Transverse colon (tissue), 4 donors: ENCODE data around the gene LIMCH1. TPM values are rescaled to one million over a fixed set of nuclear protein-coding genes. Genes with fewer than 3 reads are reported as not detected.

Experiments
- DNase-seq: peaks from one replicate; pipeline ENCODE4 v3.0.0-alpha.2; 2019
- H3K27ac ChIP-seq, 4 donors: fragments of 200-600 bp; sonication (generic); 2 replicates each; pipeline ENCODE4 v1.5.1; 2016 to 2018; ENCODE audit warnings: inconsistent platforms in 4 of 4
- H3K27me3 ChIP-seq: fragments of 200-600 bp; sonication (generic); 2 replicates; pipeline ENCODE4 v1.5.1; 2017; ENCODE audit warnings: inconsistent platforms
- H3K36me3 ChIP-seq, 4 donors: fragments of 200-600 bp; sonication (generic); 2 replicates each; pipeline ENCODE4 v1.5.1; 2017 to 2019; ENCODE audit warnings: inconsistent platforms in 4 of 4
- H3K4me1 ChIP-seq, 4 donors: fragments of 200-600 bp; sonication (generic); 2 replicates each; pipeline ENCODE4 v1.5.1; 2017 to 2020; ENCODE audit warnings: inconsistent platforms in 4 of 4
- H3K4me3 ChIP-seq, 4 donors: fragments of 200-600 bp; sonication (generic); 1 replicate in 1 of 4; 2 replicates in 3 of 4; pipeline versions ENCODE4 v1.5.1 to v1.6.1; 2017 to 2019; ENCODE audit warnings: inconsistent platforms in 4 of 4
- H3K9me3 ChIP-seq, 2 donors: fragments of 200-600 bp; sonication (generic); 2 replicates each; pipeline ENCODE4 v1.5.1; 2017 to 2019; ENCODE audit warnings: inconsistent platforms in 2 of 2
- EP300 ChIP-seq: sonication (generic); formaldehyde crosslinking; IDR thresholded peaks from one replicate; pipeline ENCODE4 v1.6.1; 2017; ENCODE audit warnings: antibody characterized with exemption, low read depth
- POLR2A ChIP-seq: fragments of 450-650 bp; IDR thresholded peaks from one replicate; pipeline ENCODE4 v1.6.1; 2016; ENCODE audit warnings: antibody characterized with exemption, mild to moderate bottlenecking, moderate library complexity
- POLR2AphosphoS5 ChIP-seq, 3 donors: sonication (generic); formaldehyde crosslinking; IDR thresholded peaks; one replicate each; pipeline ENCODE4 v1.6.1; 2016; ENCODE audit warnings: antibody characterized with exemption in 3 of 3
- WGBS, 2 donors: methylation state at CpG; one replicate each; pipeline ENCODE4 v1.1.5; 2018; ENCODE audit warnings: low coverage in 1 of 2; 5-methylcytosine and 5-hydroxymethylcytosine counted together
- in situ Hi-C, 4 donors: fragments of 200-750 bp; cut with MboI; loops; one replicate each; pipeline versions ENCODE4 v1.15.0 to v1.15.1; 2017; ENCODE audit warnings: low sequenced_read_pairs in 3 of 4, low pct_ligation_motif_present in 1 of 4, low pct_unique_long_range_greater_than_20kb in 1 of 4
- intact Hi-C: fragments of 100-400 bp; cut with DNase I; formaldehyde crosslinking; loops from one replicate; pipeline ENCODE4 v1.15.1; 2023; ENCODE audit warnings: low total_unique reads
- total RNA-seq, 4 donors: library from RNA; depleted of rRNA; stranded (reverse); fragments of >200 nt; gene quantifications; one replicate each; pipeline ENCODE4 v1.1.0, GENCODE V29; 2016
- TF ChIP-seq, protein P1 (sequence below), 5 experiments: fragments of 200-600 bp in 3 of 5; fragments of 450-650 bp in 2 of 5; sonication (generic) in 3 of 5; IDR thresholded peaks; 1 replicate in 2 of 5; 2 replicates in 3 of 5; pipeline ENCODE4 v1.5.1; 2016 to 2017; ENCODE audit warnings: antibody characterized with exemption in 5 of 5, inconsistent platforms in 3 of 5, mild to moderate bottlenecking in 2 of 5, moderate library complexity in 1 of 5

LIMCH1 gene
- total RNA-seq, 4 donors from 2014 or later: 5.5 to 18.5 (median 9.7) TPM

DNA sequence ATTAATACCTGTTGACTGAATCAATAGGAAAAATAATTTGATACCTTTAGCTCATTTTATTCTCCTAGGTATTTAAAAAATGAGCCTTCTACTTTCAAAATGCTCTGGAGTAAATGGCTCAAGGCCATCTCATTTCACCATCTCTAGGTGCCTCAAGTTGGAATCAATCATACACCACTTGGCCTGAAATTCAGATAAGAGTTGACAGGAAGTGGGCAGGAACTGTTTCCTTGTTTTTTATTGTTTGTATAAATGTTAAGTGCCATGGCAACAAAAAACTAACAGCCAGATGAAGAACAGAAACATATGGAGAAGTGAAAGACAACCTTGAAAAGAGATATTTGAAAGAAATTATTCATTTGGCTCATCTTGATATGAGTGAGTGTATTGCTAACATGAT, 12.4 kb downstream of the LIMCH1 start:
- no peaks in the 10 kb centered on the region for H3K36me3 ChIP-seq
- in situ Hi-C loops: no loop called here
- H3K4me3 ChIP-seq: no peak overlapping the region
- H3K27me3 ChIP-seq: no peaks in the 10 kb centered on the region
- H3K4me1 ChIP-seq: peaks cover 0 to 4% (median 0%) of the 10 kb centered on the region in 4 donors
- no peak overlapping the region for H3K27ac ChIP-seq
- DNase-seq: no peak
- intact Hi-C loops: no loop called here
- TF ChIP-seq POLR2AphosphoS5 (IDR thresholded peaks at IDR 0.05) (no peak), POLR2A (no peak), EP300 (no peak)
- TF ChIP-seq, protein P1, sequence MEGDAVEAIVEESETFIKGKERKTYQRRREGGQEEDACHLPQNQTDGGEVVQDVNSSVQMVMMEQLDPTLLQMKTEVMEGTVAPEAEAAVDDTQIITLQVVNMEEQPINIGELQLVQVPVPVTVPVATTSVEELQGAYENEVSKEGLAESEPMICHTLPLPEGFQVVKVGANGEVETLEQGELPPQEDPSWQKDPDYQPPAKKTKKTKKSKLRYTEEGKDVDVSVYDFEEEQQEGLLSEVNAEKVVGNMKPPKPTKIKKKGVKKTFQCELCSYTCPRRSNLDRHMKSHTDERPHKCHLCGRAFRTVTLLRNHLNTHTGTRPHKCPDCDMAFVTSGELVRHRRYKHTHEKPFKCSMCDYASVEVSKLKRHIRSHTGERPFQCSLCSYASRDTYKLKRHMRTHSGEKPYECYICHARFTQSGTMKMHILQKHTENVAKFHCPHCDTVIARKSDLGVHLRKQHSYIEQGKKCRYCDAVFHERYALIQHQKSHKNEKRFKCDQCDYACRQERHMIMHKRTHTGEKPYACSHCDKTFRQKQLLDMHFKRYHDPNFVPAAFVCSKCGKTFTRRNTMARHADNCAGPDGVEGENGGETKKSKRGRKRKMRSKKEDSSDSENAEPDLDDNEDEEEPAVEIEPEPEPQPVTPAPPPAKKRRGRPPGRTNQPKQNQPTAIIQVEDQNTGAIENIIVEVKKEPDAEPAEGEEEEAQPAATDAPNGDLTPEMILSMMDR (IDR thresholded peaks at IDR 0.05): no peak
- H3K9me3 ChIP-seq: no peaks in the 10 kb centered on the region

DNA sequence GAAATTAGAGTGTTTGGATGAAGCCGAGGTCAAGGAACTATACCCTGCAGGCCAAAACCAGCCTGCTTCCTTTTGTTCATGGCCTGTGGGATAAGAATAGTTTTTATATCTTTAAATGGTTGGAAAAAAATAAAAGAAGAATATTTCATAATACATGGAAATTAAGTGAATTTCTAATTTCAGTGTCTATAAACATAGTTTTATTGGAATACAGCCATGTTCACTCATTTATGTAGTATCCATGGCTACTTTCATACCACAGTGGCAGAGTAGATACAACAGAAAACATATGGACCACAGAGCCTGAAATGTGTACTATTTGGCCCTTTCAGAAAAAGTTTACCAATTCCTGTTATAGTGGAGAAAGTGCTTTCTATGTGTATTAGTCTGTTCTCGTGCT, 13.6 kb downstream of the LIMCH1 start:
- no peak for DNase-seq
- in situ Hi-C loops (no loop called here), intact Hi-C loops (no loop called here)
- WGBS, 2 donors: 78 to 85% methylated on average over 2 of the region's 2 CpGs
- H3K27ac ChIP-seq: no peak overlapping the region
- TF ChIP-seq, protein P1 (IDR thresholded peaks at IDR 0.05): no peak
- TF ChIP-seq POLR2AphosphoS5 (IDR thresholded peaks at IDR 0.05) (no peak), POLR2A (no peak), EP300 (no peak)
- no peak overlapping the region for H3K4me3 ChIP-seq
- H3K4me1 ChIP-seq: peaks cover 0 to 4% (median 0%) of the 10 kb centered on the region in 4 donors
- H3K36me3 ChIP-seq: no peaks in the 10 kb centered on the region
- H3K27me3 ChIP-seq: no peaks in the 10 kb centered on the region
- H3K9me3 ChIP-seq: no peaks in the 10 kb centered on the region

DNA sequence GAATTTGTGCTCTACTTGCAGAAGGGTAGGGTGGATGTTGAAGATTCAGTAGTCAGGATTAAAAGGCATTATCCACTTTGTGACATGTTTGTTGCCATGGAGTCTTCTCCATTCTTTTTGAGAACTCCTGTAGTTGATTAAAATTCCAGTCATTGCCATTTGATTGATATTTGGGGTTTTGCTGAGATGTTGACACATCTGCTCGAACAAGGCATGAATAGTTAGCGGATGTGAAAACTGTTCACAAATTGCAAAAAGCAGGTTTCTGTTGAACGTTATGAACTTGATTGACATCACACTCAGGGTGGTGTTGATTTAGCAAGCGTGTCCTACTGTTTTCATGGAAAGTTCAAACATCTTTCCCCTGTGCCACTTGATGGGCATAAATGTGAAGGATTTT, 16.9 kb downstream of the LIMCH1 start:
- no peak overlapping the region for H3K4me3 ChIP-seq
- no peak for DNase-seq
- TF ChIP-seq POLR2AphosphoS5 (IDR thresholded peaks at IDR 0.05): no peak
- TF ChIP-seq EP300: no peak
- TF ChIP-seq, protein P1 (IDR thresholded peaks at IDR 0.05): no peak
- TF ChIP-seq POLR2A: no peak
- WGBS, 2 donors: 91 to 94% methylated on average over 4 of the region's 4 CpGs
- H3K4me1 ChIP-seq: peaks cover 0 to 4% (median 0%) of the 10 kb centered on the region in 4 donors
- H3K9me3 ChIP-seq: no peaks in the 10 kb centered on the region
- in situ Hi-C loops: no loop called here
- no peaks in the 10 kb centered on the region for H3K27me3 ChIP-seq
- H3K36me3 ChIP-seq: no peaks in the 10 kb centered on the region
- intact Hi-C loops: no loop called here
- H3K27ac ChIP-seq: no peak overlapping the region

DNA sequence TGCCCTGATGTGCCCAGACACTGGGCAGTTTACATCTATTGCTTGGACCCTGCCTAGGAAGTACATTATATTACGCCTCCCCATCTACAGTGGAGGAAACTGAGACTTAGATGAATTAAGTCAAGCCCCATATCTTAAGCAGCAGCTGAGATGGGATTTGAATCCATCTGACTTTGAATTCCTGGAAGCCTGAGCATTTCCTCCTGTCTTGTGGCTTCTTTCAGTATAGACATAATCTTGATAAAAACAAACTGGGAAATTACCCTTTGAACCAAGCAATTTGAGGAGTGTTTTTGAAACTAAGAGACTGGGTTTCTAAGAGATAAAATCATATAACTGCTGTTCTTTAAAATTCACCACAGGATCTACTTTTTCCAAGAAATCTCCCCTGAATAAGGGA, 18.6 kb downstream of the LIMCH1 start:
- WGBS, 2 donors: 95 to 100% methylated on average over 1 of the region's 1 CpG
- Histone ChIP-seq H3K4me3 (no peak overlapping the region), H3K27me3 (no peaks in the 10 kb centered on the region), H3K27ac (no peak overlapping the region), H3K36me3 (no peaks in the 10 kb centered on the region), H3K4me1 (no peaks in the 10 kb centered on the region), H3K9me3 (no peaks in the 10 kb centered on the region)
- in situ Hi-C loops (no loop called here), intact Hi-C loops (no loop called here)
- TF ChIP-seq EP300 (no peak), POLR2AphosphoS5 (IDR thresholded peaks at IDR 0.05) (no peak)
- TF ChIP-seq, protein P1 (IDR thresholded peaks at IDR 0.05): no peak
- no peak for DNase-seq
